Activated effector memory CD4-positive, alpha-beta T cell treated with anti-CD3 and anti-CD28 coated beads, Interleukin-2, amount 50 U/mL, for 16 hours (primary cell): Measurements from ENCODE around the gene FGD5.

ENCODE experiments used
- DNase-seq: peaks from one replicate; pipeline ENCODE4 v3.0.0-alpha.2; 2020

FGD5 gene

GRCh38 chr3:14831916-14832450, 13.2 kb downstream of the FGD5 start:
- peak; percentile 24 for DNase-seq

GRCh38 chr3:14832975-14833722, 14.4 kb downstream of the FGD5 start:
- peak; percentile 10 for DNase-seq

GRCh38 chr3:14834121-14834520, 15.4 kb downstream of the FGD5 start:
- peak; percentile 2 for DNase-seq

- peak; percentile 41 for DNase-seq
These were observed 16.2 kb downstream of the FGD5 start for GRCh38 chr3:14834807-14835466.

- DNase-seq, result peak; percentile 25
These were observed 17.3 kb downstream of the FGD5 start for GRCh38 chr3:14836049-14836468.

GRCh38 chr3:14837186-14837877, 18.6 kb downstream of the FGD5 start:
- DNase-seq, result peak; percentile 3

- DNase-seq, result peak; percentile 12
These were observed 19.1 kb downstream of the FGD5 start for GRCh38 chr3:14837878-14838258.

GRCh38 chr3:14839236-14839635, 20.5 kb downstream of the FGD5 start:
- peak; percentile 36 for DNase-seq

GRCh38 chr3:14841836-14842235, 23.1 kb downstream of the FGD5 start:
- DNase-seq, result peak; percentile 47

GRCh38 chr3:14842277-14842676, 23.5 kb downstream of the FGD5 start:
- DNase-seq, result peak; percentile 14

- peak; percentile 48 for DNase-seq
These were observed 24.6 kb downstream of the FGD5 start for GRCh38 chr3:14843321-14843720.

GRCh38 chr3:14844386-14845170, 25.8 kb downstream of the FGD5 start:
- peak; percentile 28 for DNase-seq

- peak; percentile 24 for DNase-seq
These were observed 26.4 kb downstream of the FGD5 start for GRCh38 chr3:14845180-14845579.

GRCh38 chr3:14845826-14846225, 27.1 kb downstream of the FGD5 start:
- DNase-seq, result peak; percentile 19

GRCh38 chr3:14846226-14846880, 27.6 kb downstream of the FGD5 start:
- DNase-seq, result peak; percentile 42

GRCh38 chr3:14847613-14848541, 29.1 kb downstream of the FGD5 start:
- peak; percentile 58 for DNase-seq

- DNase-seq, result peak; percentile 52
These were observed 30.1 kb downstream of the FGD5 start for GRCh38 chr3:14848906-14849305.

- peak; percentile 17 for DNase-seq
These were observed 31.0 kb downstream of the FGD5 start for GRCh38 chr3:14849638-14850230.

GRCh38 chr3:14852058-14852594, 33.4 kb downstream of the FGD5 start:
- no peak for DNase-seq

- DNase-seq, result no peak
These were observed 34.0 kb downstream of the FGD5 start for GRCh38 chr3:14852717-14853116.
